HG02571 (cell line): ENCODE data around the gene TMEM214.
A peak's percentile ranks its signal among the peaks of the same experiment; 100 is the strongest.

Experiments used
- ATAC-seq: cut with Tn5 transposase; IDR thresholded peaks from one replicate; pipeline ENCODE4 v1.9.1; 2021; ENCODE audit warnings: mild to moderate bottlenecking, moderate library complexity; ENCODE audit not compliant: unreplicated experiment

The TMEM214 gene

DNA sequence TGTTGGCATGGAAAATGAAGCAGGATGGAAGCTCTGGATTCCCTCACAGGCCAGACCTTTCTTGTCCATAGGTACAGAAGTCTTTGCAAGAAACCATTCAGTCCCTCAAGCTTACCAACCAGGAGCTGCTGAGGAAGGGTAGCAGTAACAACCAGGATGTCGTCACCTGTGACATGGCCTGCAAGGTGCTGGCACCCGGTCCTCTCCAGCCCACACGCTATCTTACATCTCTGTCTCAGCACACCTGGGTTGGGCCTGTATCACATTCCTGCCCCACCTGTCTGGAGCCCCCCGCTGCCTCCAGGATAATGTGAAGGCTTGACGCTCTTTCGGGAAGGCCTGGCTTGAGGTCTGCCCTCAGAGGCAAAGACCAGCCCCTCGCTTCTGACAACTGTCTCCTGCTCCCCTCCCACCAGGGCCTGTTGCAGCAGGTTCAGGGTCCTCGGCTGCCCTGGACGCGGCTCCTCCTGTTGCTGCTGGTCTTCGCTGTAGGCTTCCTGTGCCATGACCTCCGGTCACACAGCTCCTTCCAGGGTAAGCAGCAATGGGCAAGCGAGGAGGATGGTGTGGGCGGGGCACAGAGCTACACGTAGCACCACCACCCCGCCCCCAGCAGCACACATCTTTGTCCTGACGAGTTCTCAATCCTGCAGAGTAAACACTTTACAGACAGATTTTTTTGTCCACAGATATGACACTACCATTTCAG is 6.0 kb downstream of the TMEM214 start:
- no peak for ATAC-seq

DNA sequence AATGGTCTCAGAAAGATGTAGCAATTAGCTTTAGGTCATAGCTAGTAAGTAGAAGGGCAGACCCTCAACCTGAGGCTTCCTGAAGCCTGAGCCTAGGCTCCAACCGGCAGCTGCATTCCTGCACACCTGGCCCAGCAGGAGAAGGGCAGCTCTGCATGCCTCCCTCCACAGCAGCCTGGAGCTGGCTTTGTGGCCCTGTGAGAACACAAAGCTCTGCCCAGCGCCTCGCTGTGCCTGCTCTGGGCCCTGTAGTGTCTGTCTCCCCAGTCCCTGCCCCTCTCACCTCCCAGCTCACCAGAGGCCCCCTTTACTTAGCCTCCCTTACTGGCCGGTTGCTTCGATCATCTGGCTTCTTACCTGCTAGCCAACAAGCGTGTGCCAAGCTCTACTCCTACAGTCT is 6.7 kb downstream of the TMEM214 start:
- no peak for ATAC-seq

DNA sequence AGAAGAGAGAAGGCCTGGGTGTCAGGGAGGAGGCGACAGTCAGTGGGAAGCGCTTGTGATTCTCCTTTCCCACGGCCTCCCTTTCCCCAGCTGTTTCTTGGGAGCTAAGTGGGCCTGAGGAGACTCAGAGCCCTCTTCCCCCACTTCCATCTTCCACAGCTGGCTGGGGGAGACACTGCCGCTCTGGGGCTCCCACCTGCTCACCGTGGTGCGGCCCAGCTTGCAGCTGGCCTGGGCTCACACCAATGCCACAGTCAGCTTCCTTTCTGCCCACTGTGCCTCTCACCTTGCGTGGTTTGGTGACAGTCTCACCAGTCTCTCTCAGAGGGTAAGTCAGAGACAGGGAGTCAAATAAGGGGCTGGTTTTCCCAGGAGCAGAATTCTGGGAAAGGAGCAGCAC is 7.1 kb downstream of the TMEM214 start:
- ATAC-seq: no peak

DNA sequence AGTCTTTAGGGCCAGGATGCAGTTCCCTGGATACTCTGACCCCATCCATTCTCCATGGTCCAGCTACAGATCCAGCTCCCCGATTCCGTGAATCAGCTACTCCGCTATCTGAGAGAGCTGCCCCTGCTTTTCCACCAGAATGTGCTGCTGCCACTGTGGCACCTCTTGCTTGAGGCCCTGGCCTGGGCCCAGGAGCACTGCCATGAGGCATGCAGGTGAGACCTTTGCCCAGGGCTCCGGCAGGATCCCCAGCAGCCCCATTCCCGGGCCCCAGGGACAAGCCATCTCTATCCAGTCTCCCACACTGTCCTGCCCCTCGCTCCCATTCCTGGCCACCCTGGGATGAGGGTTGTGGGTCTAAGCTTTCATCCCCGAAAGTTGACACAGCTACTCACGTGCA is 7.5 kb downstream of the TMEM214 start:
- ATAC-seq: no peak

DNA sequence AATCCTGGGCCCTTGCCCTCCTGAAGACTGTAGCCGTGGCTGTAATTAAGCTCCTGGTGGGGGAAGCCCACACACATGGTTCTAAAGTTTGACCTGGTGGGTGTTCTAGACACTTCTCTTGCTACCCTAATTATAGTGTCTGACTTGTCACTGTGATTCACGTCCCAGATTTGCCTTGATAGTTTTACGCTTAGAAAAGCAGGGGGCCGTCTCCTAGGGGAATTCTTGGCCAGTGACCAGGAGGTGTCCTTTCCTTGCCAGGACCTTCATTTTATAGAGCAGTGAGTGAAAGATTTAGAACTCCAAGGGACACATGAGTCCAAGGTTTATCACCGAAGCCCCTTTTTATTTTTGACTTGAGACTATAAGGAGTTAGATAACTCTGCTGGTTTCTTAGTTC is 9.0 kb downstream of the TMEM214 start:
- ATAC-seq: no peak

DNA sequence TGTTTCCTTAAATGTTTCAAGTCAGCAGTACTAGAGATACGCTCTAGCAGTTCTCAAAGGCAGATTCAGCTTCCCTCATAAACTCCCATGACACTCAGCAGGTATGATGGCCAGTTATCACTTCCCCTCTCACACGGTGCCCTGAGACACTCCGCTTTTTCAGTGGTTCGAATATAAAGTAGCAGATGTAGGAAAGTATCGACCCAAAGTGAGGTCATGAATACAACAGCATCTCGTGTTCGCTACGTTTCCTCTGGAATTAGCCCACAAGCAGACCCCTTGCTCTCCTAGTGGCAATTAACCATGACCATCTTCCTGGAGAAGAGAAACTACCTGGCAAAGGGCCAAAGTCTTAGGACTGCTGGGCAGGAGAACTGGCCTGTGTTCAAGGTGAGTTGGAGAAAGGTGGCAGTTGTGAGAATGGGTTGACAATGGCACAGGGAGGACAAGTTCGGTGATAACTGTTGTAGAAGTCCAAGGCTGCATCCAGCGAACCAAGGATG is 9.4 kb downstream of the TMEM214 start:
- ATAC-seq: no peak

DNA sequence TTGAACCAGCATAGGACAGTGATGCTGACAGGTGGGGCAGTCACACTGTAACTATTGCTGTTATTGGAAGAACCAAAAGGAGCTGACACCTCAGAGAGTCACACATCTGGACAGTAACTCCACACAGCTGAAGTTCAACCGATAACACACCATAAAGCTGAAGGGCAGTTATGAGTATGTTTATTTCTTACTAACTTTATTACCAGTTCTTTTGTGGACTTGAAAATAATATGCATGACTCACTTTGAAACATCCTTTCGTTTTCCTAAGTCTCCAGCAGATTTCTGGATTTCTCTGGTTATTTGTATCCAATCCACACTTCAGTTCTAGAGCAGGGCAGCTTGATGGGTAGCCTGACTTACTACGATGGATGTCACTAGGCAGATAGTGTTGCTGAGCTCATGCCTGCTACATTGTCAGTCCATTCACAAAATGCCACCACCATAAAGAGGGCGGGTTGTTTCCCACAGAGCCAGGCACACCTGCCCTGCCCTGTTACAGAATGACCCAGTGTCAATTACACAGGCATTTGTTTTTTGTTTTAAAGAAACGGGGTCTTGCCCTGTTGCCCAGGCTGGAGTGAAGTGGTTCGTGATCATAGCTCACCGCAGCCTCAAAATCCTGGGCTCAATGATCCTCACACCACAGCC is 10.3 kb downstream of the TMEM214 start:
- ATAC-seq: no peak

DNA sequence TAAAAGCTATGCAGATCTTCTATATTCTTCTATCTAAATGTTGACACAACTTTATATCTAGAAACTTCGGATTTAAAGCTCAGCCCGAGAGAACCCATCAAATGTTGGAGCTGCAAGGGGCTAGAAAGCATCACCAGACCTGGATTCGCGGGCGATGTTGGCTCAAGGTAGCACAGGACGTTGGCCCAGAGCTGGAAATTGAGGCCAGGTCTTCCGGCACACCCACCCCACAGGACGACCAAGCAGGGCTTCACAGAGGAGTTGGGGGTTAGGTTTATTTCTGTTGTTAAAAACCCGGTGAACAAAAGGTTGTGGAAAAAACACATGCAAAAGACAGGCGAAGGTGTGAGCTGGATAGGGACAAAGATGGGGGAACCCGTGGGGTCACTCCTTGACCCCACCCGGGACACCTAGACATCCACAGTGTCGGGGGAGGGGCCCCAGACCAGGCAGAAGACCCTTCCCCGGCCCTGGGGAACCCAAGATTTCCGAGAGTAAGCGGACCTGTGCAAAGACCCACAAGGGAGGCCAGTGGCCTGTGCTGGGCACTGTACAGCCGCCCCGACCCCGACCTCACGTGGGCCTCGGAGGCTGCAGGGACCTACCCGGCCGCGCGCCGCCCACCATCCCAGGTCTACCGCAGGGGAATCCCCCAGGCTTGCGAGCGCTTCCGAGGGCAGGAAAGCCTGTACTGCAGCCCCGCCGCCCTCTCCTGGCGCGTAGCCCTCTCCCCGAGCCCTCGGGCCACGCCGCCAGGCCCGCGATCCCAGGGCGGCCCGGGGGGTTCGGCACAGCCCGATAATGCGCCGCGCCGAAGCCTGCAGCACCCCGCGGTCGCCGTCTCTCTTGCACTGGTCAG is 16.9 kb downstream of the TMEM214 start:
- ATAC-seq: peak; percentile 21

DNA sequence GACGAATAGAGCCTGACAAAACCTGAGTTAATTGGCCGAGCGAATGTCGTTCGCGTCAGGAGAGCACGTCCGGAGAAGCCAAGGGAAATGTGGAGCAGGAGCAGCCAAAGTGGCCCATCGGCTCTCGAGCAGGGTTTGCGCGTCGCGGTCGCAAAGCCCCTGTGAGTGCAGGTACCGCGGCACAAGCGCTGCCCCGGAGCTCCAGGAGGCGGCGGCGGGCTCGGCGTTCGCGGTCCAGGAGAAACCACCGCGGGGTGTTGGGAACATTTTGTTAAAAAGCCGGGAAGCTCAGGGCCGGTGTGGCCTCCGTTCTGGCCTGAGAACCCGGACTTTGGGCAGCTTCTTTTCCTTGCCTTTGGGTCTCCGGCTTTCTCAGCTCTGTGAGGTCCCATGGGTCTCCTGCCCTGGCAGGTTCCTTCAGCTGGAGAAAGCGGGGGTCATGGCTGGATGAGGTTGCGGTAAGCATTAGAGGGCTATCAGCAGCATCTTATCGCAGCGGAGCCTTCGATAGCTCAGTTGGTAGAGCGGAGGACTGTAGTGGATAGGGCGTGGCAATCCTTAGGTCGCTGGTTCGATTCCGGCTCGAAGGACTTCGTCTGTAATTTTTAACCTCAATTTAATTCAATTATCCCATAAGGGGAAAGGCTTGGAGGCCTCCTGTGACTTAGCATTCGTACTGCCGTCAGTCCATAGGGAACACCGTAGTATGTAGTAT is 17.7 kb downstream of the TMEM214 start:
- ATAC-seq: peak; percentile 46

DNA sequence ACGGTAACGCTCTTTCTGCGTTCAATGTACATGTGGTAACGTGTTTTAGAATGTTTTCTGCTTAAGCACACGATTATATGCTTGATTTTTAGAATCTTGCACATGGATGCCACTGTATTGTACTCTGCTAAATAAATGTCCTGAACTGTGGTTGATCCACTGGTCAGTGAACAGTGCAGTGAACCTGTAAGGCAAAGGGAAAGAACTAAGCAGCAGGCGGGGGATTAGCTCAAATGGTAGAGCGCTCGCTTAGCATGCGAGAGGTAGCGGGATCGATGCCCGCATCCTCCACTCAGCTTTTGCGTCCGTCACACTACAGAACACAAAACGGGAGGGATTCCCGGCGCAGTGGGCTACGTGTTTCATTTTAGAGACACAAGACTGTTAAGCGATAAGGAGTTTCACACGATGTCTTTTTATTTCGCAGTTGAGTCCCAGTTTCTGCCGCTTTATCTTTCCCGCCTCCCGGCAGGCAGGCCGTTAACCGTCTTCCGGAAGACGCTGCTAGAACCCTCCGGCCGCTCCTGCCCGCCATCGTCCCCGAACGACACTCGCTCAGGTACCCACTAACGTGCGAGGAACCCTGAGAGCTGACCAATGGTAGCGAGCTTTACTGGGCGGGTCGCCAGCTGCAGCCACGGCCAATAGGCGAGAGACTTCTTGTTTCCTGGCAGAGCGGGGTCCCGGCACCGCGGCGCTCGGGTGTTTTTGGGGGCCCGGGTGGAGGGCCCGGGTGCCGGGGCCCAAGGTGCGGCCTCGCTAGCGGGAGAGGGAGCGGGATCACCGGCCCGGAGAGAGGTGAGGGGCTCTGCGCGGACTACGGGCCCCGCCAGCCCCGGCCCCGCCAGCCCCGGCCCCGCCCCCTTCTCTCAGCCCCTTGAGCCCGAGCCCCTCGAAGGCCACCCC is 18.5 kb downstream of the TMEM214 start, which contains the start of gene AGBL5:
AGBL5 (plus strand) TSS at position 673 of the 906 bp plus-strand sequence. CDS start 1,291 bp downstream, outside the sequence.
- ATAC-seq: peak; percentile 66

DNA sequence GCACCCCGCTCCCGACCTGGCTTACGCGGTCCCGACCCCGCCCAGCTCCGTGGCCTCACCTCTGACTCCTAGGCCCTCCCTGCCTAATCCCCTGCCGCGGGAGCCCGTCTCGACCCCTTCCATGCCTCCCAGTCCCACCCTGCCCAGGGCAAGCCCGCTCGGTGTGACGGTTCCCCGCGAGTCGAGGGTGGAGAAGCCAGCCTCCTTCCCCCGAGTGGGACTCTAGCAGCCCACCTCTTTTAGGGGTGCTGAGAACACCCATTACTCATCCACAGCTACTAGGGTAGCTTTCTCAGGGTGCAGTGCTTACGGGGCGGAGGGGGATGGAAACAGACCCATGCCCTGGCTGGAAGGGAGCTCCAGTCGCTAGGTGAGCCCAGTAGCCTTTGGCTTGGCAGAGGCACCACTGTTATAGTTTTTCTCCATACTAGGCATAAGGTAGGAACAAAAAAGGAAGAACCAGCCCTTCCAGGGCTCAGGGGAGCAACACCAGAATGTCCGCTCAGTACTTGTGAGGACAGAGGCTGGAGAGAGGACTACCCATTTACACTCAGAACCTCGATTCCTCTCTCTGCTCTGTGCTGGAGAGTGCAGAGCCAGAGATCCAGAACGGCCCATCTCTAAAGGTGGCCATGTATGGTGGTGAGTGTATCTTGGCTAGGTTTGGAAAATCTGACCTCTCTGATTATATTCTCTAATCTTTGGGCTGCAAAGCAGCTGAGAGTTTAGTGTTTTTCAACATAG is 19.3 kb downstream of the TMEM214 start:
- no peak for ATAC-seq

DNA sequence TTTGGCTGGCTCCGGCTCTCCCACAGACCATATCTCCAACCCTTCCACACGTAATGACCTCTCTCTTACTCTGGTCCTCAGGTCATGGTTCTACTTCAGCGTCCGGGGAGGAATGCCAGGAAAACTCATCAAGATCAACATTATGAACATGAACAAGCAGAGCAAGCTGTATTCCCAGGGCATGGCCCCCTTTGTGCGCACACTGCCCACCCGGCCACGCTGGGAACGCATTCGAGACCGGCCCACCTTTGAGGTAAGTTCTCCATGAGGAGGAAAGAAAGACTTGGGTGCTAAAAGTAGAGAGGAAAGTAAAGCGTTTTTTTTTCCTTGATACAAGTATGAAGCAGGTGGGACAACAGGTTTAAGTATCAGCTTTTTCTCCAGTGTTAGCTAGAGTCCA is 20.6 kb downstream of the TMEM214 start:
- ATAC-seq: no peak

DNA sequence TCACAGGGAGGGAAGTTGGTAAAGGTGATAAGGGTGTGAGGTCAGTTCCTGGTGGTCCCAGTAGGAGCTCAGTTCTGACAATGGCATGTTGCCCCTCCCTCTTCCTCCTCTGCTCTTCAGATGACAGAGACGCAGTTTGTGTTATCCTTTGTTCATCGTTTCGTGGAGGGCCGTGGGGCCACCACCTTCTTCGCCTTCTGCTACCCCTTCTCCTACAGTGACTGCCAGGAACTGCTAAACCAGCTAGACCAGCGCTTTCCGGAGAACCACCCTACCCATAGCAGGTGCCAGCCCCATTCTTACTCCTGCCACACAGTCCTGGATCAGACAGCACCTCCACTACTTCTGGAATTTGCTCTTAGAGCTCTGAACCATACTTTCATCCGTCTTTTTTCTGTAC is 21.0 kb downstream of the TMEM214 start:
- ATAC-seq: no peak

DNA sequence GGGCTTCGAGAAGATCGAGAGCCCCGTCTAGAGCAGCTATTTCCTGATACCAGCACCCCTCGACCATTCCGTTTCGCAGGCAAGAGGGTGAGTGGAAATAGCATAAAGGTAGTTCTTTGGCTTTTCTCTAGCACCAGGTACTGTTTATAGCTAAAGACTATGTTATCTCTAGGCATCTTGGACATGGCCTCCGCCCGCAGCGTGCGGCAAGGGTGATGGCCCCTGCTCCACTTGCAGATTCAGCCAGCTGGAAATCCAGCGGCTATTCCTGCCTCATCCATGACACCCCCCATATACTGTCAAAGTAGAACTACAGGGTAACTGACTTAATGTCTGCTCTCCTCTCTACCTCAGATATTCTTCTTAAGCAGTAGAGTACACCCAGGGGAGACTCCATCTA is 22.0 kb downstream of the TMEM214 start:
- ATAC-seq: no peak

DNA sequence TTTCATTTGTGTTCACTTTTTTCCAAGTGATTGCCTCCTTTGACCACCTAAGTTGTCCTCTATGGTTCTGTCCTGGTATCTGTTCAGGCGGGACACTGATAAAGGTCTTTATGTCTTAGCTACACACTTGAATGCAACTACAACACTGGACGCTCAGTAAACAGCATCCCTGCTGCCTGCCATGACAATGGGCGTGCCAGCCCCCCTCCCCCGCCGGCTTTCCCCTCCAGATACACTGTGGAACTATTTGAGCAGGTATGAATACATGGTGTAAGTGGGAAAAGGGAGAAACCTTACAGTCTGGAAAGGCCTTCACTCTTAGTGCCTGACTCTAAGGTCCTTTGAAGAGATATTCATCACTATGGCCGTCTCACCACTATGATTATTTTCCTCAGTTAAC is 24.4 kb downstream of the TMEM214 start:
- no peak for ATAC-seq

DNA sequence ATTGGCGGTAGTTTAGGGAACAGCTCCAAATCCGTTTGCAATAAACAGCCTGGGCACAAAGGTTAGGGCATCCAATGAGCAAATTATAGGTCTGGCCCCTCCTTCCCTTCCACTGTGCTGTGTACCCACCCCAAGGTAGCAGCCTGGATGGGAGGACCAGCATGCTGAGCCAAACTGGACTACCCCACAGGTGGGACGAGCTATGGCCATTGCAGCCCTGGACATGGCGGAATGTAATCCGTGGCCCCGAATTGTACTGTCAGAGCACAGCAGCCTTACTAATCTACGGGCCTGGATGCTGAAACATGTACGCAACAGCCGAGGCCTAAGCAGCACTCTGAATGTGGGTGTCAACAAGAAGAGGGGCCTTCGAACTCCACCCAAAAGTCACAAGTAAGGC is 25.4 kb downstream of the TMEM214 start:
- no peak for ATAC-seq

DNA sequence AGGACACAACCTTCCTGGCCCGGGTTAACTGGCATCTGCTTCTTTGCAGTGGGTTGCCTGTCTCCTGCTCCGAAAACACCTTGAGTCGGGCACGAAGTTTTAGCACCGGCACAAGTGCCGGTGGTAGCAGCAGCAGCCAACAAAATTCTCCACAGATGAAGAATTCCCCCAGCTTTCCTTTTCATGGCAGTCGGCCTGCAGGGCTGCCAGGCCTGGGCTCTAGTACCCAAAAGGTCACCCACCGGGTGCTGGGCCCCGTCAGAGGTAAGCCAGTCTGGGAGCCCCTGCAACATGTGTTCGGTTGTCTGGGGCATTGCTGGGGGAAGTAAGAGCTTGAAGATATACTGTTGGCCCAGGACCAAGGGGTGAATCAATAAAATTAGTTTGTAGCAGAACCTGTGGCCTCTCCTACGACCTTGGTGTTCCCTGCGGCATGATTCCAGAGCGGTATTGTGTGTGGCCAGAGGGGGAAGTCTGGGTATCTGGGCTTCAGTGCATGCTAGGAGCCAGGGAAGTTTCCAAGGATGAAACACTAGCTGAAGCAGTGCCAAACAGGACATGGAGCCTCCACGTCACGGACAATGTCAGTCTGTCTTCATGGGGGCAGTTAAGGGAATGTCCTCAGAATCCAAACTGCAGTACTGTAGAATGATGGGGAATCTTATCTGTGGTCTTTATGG is 26.5 kb downstream of the TMEM214 start:
- no peak for ATAC-seq

DNA sequence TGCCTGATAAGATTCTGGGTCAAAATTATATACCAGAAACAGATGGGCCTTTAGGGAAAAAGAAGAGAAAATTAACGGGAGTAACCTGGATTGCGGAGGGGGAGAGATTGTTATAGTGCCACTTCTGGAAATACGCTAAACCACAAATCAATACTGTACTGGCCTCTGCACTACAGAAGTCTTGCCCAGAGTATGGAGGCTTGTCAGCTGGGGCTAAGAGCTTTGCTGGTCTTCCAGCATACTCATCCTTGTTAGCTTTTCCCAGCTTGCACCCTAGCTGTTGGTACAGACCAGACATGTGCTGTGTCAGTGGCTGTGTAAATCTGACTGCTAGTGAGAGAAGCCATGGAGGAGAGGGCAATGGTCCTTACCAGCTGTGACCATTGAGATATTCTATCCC is 27.6 kb downstream of the TMEM214 start:
- no peak for ATAC-seq

DNA sequence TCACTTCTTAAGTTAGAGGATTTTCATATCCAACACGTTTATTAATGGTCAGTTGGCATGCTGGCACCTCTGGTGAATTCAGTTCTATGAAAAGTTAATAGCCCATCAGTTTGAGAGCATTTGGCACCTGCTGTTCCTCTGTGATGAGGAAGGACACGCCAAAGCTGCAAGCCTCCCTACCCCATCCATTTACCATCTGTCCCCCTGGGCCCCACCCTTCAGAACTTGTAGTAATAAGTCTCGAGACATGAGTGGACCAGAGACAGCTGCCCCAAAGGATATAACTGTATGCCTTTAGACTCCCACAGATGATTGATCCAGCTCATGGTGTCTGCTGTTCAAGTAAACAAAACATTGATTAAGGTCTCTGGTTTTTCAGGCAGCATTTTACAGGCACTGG is 32.4 kb downstream of the TMEM214 start:
- no peak for ATAC-seq
